ENCODE results near the gene KAZALD1. TPM values are rescaled to one million over a fixed set of nuclear protein-coding genes. Genes with fewer than 3 reads are reported as not detected.
A peak's percentile ranks its signal among the peaks of the same experiment; 100 is the strongest.

Gene KAZALD1
- total RNA-seq, 3 donors from 2014 or later (not counting 1 experiment from before 2014, with no cell fraction given) = 0.49 TPM; not detected in 2

GRCh38 chr10:101064415-101065030 lies 2.7 kb downstream of the KAZALD1 start:
- H3K27ac Mint-ChIP-seq = no peak overlapping the region
- 92% methylated on average over 9 of the region's 9 CpGs for WGBS (ENCODE audit: insufficient coverage)
- Histone ChIP-seq H3K9me3 (ENCODE audit: control insufficient read depth, insufficient read depth, low read length) (no peaks in the 10 kb centered on the region), H3K27ac (ENCODE audit: low read length) (no peak overlapping the region), H3K4me1 (ENCODE audit: control insufficient read depth, insufficient read depth, low read length) (peaks cover 58% of the 10 kb centered on the region), H3K36me3 (ENCODE audit: control insufficient read depth, insufficient read depth, low read length) (no peaks in the 10 kb centered on the region), H3K4me3 (ENCODE audit: low read length) (no peak overlapping the region), H3K27me3 (ENCODE audit: control insufficient read depth, insufficient read depth, low read length) (peaks cover 41% of the 10 kb centered on the region)
- peaks cover 28 to 55% of the 10 kb centered on the region in 2 donors for H3K4me1 Mint-ChIP-seq
- no peaks in the 10 kb centered on the region for H3K9me3 Mint-ChIP-seq
- H3K36me3 Mint-ChIP-seq = no peaks in the 10 kb centered on the region
- no peak overlapping the region for H3K4me3 Mint-ChIP-seq
- H3K27me3 Mint-ChIP-seq (ENCODE audit: low read depth in 2 of 2) = peaks cover 26 to 29% of the 10 kb centered on the region in 2 donors
- TF ChIP-seq CTCF (IDR thresholded peaks at IDR 0.05) = no peak
- intact Hi-C loops (cut with micrococcal nuclease) = loop anchor here (5.0 kb wide), 1 partner anchor 32 kb away; the partner anchor contains the start of genes PDZD7 and SFXN3
- DNase-seq = no peak
- ATAC-seq = no peak

GRCh38 chr10:101065481-101066145 lies 3.8 kb downstream of the KAZALD1 start:
- WGBS (ENCODE audit: insufficient coverage) = 84% methylated on average over 2 of the region's 3 CpGs
- H3K4me3 Mint-ChIP-seq = peak overlapping the region; percentile 31

GRCh38 chr10:101066146-101066895 lies 4.5 kb downstream of the KAZALD1 start:
- Mint-ChIP-seq H3K9me3 (no peaks in the 10 kb centered on the region), H3K4me3 (peak overlapping the region; percentile 56), H3K27me3 (ENCODE audit: low read depth in 2 of 2) (peaks cover 28 to 34% of the 10 kb centered on the region in 2 donors), H3K36me3 (no peaks in the 10 kb centered on the region), H3K27ac (no peak overlapping the region), H3K4me1 (peaks cover 14 to 45% of the 10 kb centered on the region in 2 donors)
- no peak overlapping the region for H3K4me3 ChIP-seq (ENCODE audit: low read length)
- H3K27me3 ChIP-seq (ENCODE audit: control insufficient read depth, insufficient read depth, low read length) = peaks cover 41% of the 10 kb centered on the region
- intact Hi-C loops (cut with micrococcal nuclease) = loop anchor here (5.0 kb wide), 1 partner anchor 34 kb away; the partner anchor contains the start of genes PDZD7 and SFXN3
- no peaks in the 10 kb centered on the region for H3K36me3 ChIP-seq (ENCODE audit: control insufficient read depth, insufficient read depth, low read length)
- no peak for TF ChIP-seq CTCF (IDR thresholded peaks at IDR 0.05)
- WGBS (ENCODE audit: insufficient coverage) = 9% methylated on average over 49 of the region's 49 CpGs
- H3K27ac ChIP-seq (ENCODE audit: low read length) = no peak overlapping the region
- ATAC-seq (peak in 2 of 3 donors; percentile 30 to 46), DNase-seq (peak; percentile 24 to 73)
- H3K4me1 ChIP-seq (ENCODE audit: control insufficient read depth, insufficient read depth, low read length) = peaks cover 46% of the 10 kb centered on the region
- H3K9me3 ChIP-seq (ENCODE audit: control insufficient read depth, insufficient read depth, low read length) = no peaks in the 10 kb centered on the region

More at GRCh38 chr10:101065481-101066145, 3.8 kb downstream of the KAZALD1 start:
- Histone ChIP-seq H3K36me3 (ENCODE audit: control insufficient read depth, insufficient read depth, low read length) (no peaks in the 10 kb centered on the region), H3K9me3 (ENCODE audit: control insufficient read depth, insufficient read depth, low read length) (no peaks in the 10 kb centered on the region), H3K4me1 (ENCODE audit: control insufficient read depth, insufficient read depth, low read length) (peaks cover 52% of the 10 kb centered on the region), H3K4me3 (ENCODE audit: low read length) (no peak overlapping the region), H3K27ac (ENCODE audit: low read length) (no peak overlapping the region), H3K27me3 (ENCODE audit: control insufficient read depth, insufficient read depth, low read length) (peaks cover 41% of the 10 kb centered on the region)
- intact Hi-C loops (cut with micrococcal nuclease) = loop anchor here (5.0 kb wide), 1 partner anchor 33 kb away; the partner anchor contains the start of genes PDZD7 and SFXN3
- DNase-seq (no peak), ATAC-seq (no peak)
- H3K27ac Mint-ChIP-seq = no peak overlapping the region
- peaks cover 26 to 33% of the 10 kb centered on the region in 2 donors for H3K27me3 Mint-ChIP-seq (ENCODE audit: low read depth in 2 of 2)
- TF ChIP-seq CTCF (IDR thresholded peaks at IDR 0.05) = no peak
- H3K4me1 Mint-ChIP-seq = peaks cover 17 to 46% of the 10 kb centered on the region in 2 donors
- H3K9me3 Mint-ChIP-seq = no peaks in the 10 kb centered on the region
- no peaks in the 10 kb centered on the region for H3K36me3 Mint-ChIP-seq

Data from natural killer cell (primary cell).